Natural killer cell (primary cell): ENCODE measurements around the gene HLF. TPM values are rescaled to one million over a fixed set of nuclear protein-coding genes. Genes with fewer than 3 reads are reported as not detected.

Source experiments
- ATAC-seq, 3 donors: fragments of 150-1000 bp in 2 of 3; fragments of 200-7000 bp in 1 of 3; cut with Tn5 transposase; 1 replicate in 1 of 3; 2 replicates in 2 of 3; pipeline ENCODE4 v1.10.0; 2021; ENCODE audit warnings: mild to moderate bottlenecking in 2 of 3, moderate library complexity in 2 of 3
- DNase-seq, 2 donors: peaks; one replicate each; pipeline versions ENCODE4 v3.0.0 to v3.0.0-alpha.2; 2013 to 2021; ENCODE audit warnings: mixed read lengths in 1 of 2
- H3K27ac ChIP-seq: one replicate; pipeline ENCODE4 v1.5.1; 2013; ENCODE audit warnings: mild to moderate bottlenecking, low read length
- H3K27me3 ChIP-seq: one replicate; pipeline ENCODE4 v1.6.1; 2013; ENCODE audit warnings: low read length; ENCODE audit not compliant: control insufficient read depth, insufficient read depth
- H3K36me3 ChIP-seq: one replicate; pipeline ENCODE4 v1.6.1; 2013; ENCODE audit warnings: low read length; ENCODE audit not compliant: control insufficient read depth, insufficient read depth
- H3K4me1 ChIP-seq: one replicate; pipeline ENCODE4 v1.6.1; 2013; ENCODE audit warnings: low read length; ENCODE audit not compliant: control insufficient read depth, insufficient read depth
- H3K4me3 ChIP-seq: one replicate; pipeline ENCODE4 v1.5.1; 2013; ENCODE audit warnings: low read length
- H3K9me3 ChIP-seq: one replicate; pipeline ENCODE4 v1.6.1; 2013; ENCODE audit warnings: low read length; ENCODE audit not compliant: control insufficient read depth, insufficient read depth
- H3K27ac Mint-ChIP-seq, 2 donors: one replicate each; pipeline ENCODE4 v1.8.0; 2022; ENCODE audit warnings: mild to moderate bottlenecking in 2 of 2, mixed read lengths in 2 of 2, moderate library complexity in 1 of 2
- H3K27me3 Mint-ChIP-seq, 2 donors: one replicate each; pipeline ENCODE4 v1.8.0; 2022; ENCODE audit warnings: low read depth in 2 of 2, mixed read lengths in 2 of 2
- H3K36me3 Mint-ChIP-seq: one replicate; pipeline ENCODE4 v1.8.0; 2022; ENCODE audit warnings: mixed read lengths
- H3K4me1 Mint-ChIP-seq, 2 donors: one replicate each; pipeline ENCODE4 v1.8.0; 2022; ENCODE audit warnings: mixed read lengths in 2 of 2
- H3K4me3 Mint-ChIP-seq: one replicate; pipeline ENCODE4 v1.8.0; 2022; ENCODE audit warnings: mild to moderate bottlenecking, moderate library complexity, mixed read lengths
- H3K9me3 Mint-ChIP-seq, 2 donors: one replicate each; pipeline ENCODE4 v1.8.0; 2022; ENCODE audit warnings: mixed read lengths in 2 of 2
- WGBS: methylation state at CpG from one replicate; pipeline ENCODE4 v1.1.7; 2013; ENCODE audit warnings: missing lambda C conversion rate; ENCODE audit not compliant: insufficient coverage; 5-methylcytosine and 5-hydroxymethylcytosine counted together
- intact Hi-C: fragments of 100-400 bp; cut with micrococcal nuclease; formaldehyde crosslinking; loops from one replicate; pipeline ENCODE4 v1.14.2; 2022
- total RNA-seq, 4 donors: library from RNA; stranded (reverse); fragments of 120-200 nt in 1 of 4; gene quantifications; one replicate each; pipeline versions ENCODE4 v1.2.3 to v1.2.4, GENCODE V29; 2013 to 2022
- TF ChIP-seq, protein P1 (sequence below): fragments of 200-600 bp; IDR thresholded peaks from one replicate; pipeline ENCODE4 v1.8.0; 2022; ENCODE audit warnings: antibody characterized with exemption

Gene HLF
- total RNA-seq, 3 donors from 2014 or later (not counting 1 experiment from before 2014, with no cell fraction given): 0.14 to 0.59 (median 0.15) TPM

DNA sequence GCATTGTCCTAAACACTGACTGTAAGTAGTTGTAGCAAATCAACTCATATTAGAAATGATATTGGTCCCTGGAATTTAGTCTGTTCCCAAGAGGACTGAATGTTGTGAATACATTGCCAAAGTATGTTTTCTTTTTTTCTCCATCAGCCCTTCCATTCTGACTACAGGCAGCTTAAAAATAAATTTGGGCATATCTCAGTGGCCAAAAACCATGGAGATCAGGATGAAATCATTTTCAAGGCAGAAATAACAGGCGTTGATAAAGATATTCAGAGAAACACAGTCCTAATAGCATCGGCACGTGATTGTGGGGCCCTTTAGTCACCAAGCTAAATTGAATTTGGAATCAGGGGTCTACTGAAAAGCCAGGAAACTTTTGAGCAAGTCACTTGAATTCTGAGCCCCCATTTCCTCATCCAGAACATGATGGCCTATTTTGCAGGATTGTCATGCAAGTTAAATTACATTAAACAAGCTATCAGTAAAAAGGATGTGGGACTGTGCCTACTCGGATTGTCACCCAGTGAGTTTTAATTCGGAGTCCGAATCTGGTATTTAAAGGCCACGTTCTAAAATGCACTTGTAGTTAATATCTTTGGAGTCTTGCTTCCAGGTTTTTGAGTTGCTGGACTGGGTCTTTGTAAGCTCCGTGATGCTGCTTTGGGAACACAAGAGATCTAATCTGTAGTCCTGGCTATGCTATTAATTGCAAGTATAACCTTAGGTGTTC lies 17.1 kb downstream of the HLF start:
- DNase-seq (no peak), ATAC-seq (no peak)
- TF ChIP-seq, protein P1, sequence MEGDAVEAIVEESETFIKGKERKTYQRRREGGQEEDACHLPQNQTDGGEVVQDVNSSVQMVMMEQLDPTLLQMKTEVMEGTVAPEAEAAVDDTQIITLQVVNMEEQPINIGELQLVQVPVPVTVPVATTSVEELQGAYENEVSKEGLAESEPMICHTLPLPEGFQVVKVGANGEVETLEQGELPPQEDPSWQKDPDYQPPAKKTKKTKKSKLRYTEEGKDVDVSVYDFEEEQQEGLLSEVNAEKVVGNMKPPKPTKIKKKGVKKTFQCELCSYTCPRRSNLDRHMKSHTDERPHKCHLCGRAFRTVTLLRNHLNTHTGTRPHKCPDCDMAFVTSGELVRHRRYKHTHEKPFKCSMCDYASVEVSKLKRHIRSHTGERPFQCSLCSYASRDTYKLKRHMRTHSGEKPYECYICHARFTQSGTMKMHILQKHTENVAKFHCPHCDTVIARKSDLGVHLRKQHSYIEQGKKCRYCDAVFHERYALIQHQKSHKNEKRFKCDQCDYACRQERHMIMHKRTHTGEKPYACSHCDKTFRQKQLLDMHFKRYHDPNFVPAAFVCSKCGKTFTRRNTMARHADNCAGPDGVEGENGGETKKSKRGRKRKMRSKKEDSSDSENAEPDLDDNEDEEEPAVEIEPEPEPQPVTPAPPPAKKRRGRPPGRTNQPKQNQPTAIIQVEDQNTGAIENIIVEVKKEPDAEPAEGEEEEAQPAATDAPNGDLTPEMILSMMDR: no peak
- Histone ChIP-seq H3K27me3 (no peaks in the 10 kb centered on the region), H3K36me3 (no peaks in the 10 kb centered on the region), H3K9me3 (no peaks in the 10 kb centered on the region), H3K4me1 (no peaks in the 10 kb centered on the region), H3K4me3 (no peak overlapping the region), H3K27ac (no peak overlapping the region)
- H3K27ac Mint-ChIP-seq: no peak overlapping the region
- H3K4me1 Mint-ChIP-seq: no peaks in the 10 kb centered on the region
- H3K36me3 Mint-ChIP-seq: no peaks in the 10 kb centered on the region
- H3K4me3 Mint-ChIP-seq: no peak overlapping the region
- H3K9me3 Mint-ChIP-seq: no peaks in the 10 kb centered on the region
- intact Hi-C loops: no loop called here
- 88% methylated on average over 8 of the region's 8 CpGs for WGBS
- H3K27me3 Mint-ChIP-seq: peaks cover 3 to 25% of the 10 kb centered on the region in 2 donors

DNA sequence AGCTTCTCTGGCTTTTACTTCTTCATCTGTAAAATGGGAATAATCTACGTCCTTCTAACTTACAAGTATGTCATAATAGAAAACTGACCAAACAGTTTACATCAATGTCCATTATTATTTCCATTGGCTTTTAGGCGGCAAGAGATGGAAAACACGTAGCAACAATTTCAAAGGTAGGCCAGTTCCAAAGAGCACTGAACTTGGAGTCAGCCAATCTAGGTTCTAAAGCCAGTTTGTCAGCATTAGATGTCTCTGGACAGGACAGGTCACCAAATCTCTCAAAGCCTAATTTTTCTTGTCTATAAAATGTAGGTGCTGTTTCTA lies 17.6 kb downstream of the HLF start:
- Mint-ChIP-seq H3K4me3 (no peak overlapping the region), H3K4me1 (no peaks in the 10 kb centered on the region), H3K9me3 (no peaks in the 10 kb centered on the region), H3K36me3 (no peaks in the 10 kb centered on the region), H3K27ac (no peak overlapping the region), H3K27me3 (peaks cover 3 to 24% of the 10 kb centered on the region in 2 donors)
- DNase-seq: no peak
- H3K27me3 ChIP-seq: no peaks in the 10 kb centered on the region
- H3K36me3 ChIP-seq: no peaks in the 10 kb centered on the region
- H3K27ac ChIP-seq: no peak overlapping the region
- intact Hi-C loops: no loop called here
- no peaks in the 10 kb centered on the region for H3K9me3 ChIP-seq
- WGBS: 98% methylated on average over 3 of the region's 3 CpGs
- H3K4me3 ChIP-seq: no peak overlapping the region
- ATAC-seq: no peak
- H3K4me1 ChIP-seq: no peaks in the 10 kb centered on the region
- TF ChIP-seq, protein P1: no peak

DNA sequence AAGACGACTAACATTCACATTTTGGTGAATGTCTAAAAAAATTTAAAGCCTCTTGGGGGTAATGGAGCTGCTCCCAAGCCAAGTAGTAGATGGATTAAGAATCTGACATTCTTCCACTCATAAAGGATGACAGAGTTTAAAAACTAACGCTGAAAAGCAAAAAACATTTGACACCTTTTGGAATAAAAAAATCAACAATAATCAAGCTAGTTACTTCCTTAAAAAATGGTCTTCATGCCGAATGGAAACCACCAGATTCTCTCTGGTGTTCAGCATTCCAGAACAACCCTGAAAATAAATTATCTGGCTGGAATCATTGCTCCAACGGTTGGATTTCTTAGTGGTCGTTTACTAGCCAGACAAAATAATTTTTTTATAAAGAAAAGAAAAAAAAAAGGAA lies 18.0 kb downstream of the HLF start:
- peaks cover 3 to 23% of the 10 kb centered on the region in 2 donors for H3K27me3 Mint-ChIP-seq
- TF ChIP-seq, protein P1: no peak
- no peaks in the 10 kb centered on the region for H3K27me3 ChIP-seq
- no peaks in the 10 kb centered on the region for H3K36me3 ChIP-seq
- no peak for ATAC-seq
- no peaks in the 10 kb centered on the region for H3K9me3 Mint-ChIP-seq
- no peaks in the 10 kb centered on the region for H3K36me3 Mint-ChIP-seq
- no peak overlapping the region for H3K27ac Mint-ChIP-seq
- H3K4me1 Mint-ChIP-seq: no peaks in the 10 kb centered on the region
- no peak for DNase-seq
- no peak overlapping the region for H3K27ac ChIP-seq
- H3K4me3 ChIP-seq: no peak overlapping the region
- 47% methylated on average over 3 of the region's 5 CpGs for WGBS
- no peaks in the 10 kb centered on the region for H3K9me3 ChIP-seq
- no peaks in the 10 kb centered on the region for H3K4me1 ChIP-seq
- no peak overlapping the region for H3K4me3 Mint-ChIP-seq
- intact Hi-C loops: no loop called here
